ENCODE measurements around the gene SYNPR.

Gene SYNPR

GRCh38 chr3:63607716-63608115 lies 329.6 kb downstream of the SYNPR start:
- DNase-seq (ENCODE audit: low read depth): no peak
- TF ChIP-seq MAX (IDR thresholded peaks at IDR 0.05; ENCODE audit: low read depth, low read length) (no peak), POLR2A (IDR thresholded peaks at IDR 0.05; ENCODE audit: extremely low read depth, insufficient read length) (no peak), CTCF (IDR thresholded peaks at IDR 0.05; ENCODE audit: low read depth, low read length) (no peak), MYC (IDR thresholded peaks at IDR 0.05; ENCODE audit: low read depth, low read length) (no peak)

GRCh38 chr3:63609408-63609807 lies 331.3 kb downstream of the SYNPR start:
- DNase-seq (ENCODE audit: low read depth): no peak
- TF ChIP-seq MYC (IDR thresholded peaks at IDR 0.05; ENCODE audit: low read depth, low read length) (no peak), POLR2A (IDR thresholded peaks at IDR 0.05; ENCODE audit: extremely low read depth, insufficient read length) (no peak), CTCF (IDR thresholded peaks at IDR 0.05; ENCODE audit: low read depth, low read length) (no peak), MAX (IDR thresholded peaks at IDR 0.05; ENCODE audit: low read depth, low read length) (no peak)
- no peak overlapping the region for H3K4me3 ChIP-seq (ENCODE audit: low read depth, low read length)

More at GRCh38 chr3:63607716-63608115, 329.6 kb downstream of the SYNPR start:
- no peak overlapping the region for H3K4me3 ChIP-seq (ENCODE audit: low read depth, low read length)

- TF ChIP-seq CTCF (IDR thresholded peaks at IDR 0.05; ENCODE audit: low read depth, low read length): no peak
- TF ChIP-seq MAX (IDR thresholded peaks at IDR 0.05; ENCODE audit: low read depth, low read length): no peak
- no peak for TF ChIP-seq MYC (IDR thresholded peaks at IDR 0.05; ENCODE audit: low read depth, low read length)
- TF ChIP-seq POLR2A (IDR thresholded peaks at IDR 0.05; ENCODE audit: extremely low read depth, insufficient read length): no peak
- no peak for DNase-seq (ENCODE audit: low read depth)
- no peak overlapping the region for H3K4me3 ChIP-seq (ENCODE audit: low read depth, low read length)
Observed at GRCh38 chr3:63609834-63610233, 331.7 kb downstream of the SYNPR start.

GRCh38 chr3:63611382-63611781 lies 333.3 kb downstream of the SYNPR start:
- no peak for DNase-seq (ENCODE audit: low read depth)
- TF ChIP-seq POLR2A (IDR thresholded peaks at IDR 0.05; ENCODE audit: extremely low read depth, insufficient read length) (no peak), CTCF (IDR thresholded peaks at IDR 0.05; ENCODE audit: low read depth, low read length) (no peak), MYC (IDR thresholded peaks at IDR 0.05; ENCODE audit: low read depth, low read length) (no peak), MAX (IDR thresholded peaks at IDR 0.05; ENCODE audit: low read depth, low read length) (no peak)

GRCh38 chr3:63613561-63613960 lies 335.5 kb downstream of the SYNPR start:
- no peak for DNase-seq (ENCODE audit: low read depth)
- TF ChIP-seq CTCF (IDR thresholded peaks at IDR 0.05; ENCODE audit: low read depth, low read length) (no peak), POLR2A (IDR thresholded peaks at IDR 0.05; ENCODE audit: extremely low read depth, insufficient read length) (no peak), MAX (IDR thresholded peaks at IDR 0.05; ENCODE audit: low read depth, low read length) (no peak), MYC (IDR thresholded peaks at IDR 0.05; ENCODE audit: low read depth, low read length) (no peak)
- no peak overlapping the region for H3K4me3 ChIP-seq (ENCODE audit: low read depth, low read length)

More at GRCh38 chr3:63611382-63611781, 333.3 kb downstream of the SYNPR start:
- no peak overlapping the region for H3K4me3 ChIP-seq (ENCODE audit: low read depth, low read length)

GRCh38 chr3:63617391-63617790 lies 339.3 kb downstream of the SYNPR start:
- no peak overlapping the region for H3K4me3 ChIP-seq (ENCODE audit: low read depth, low read length)
- TF ChIP-seq MAX (IDR thresholded peaks at IDR 0.05; ENCODE audit: low read depth, low read length): no peak
- TF ChIP-seq CTCF (IDR thresholded peaks at IDR 0.05; ENCODE audit: low read depth, low read length): no peak
- no peak for TF ChIP-seq MYC (IDR thresholded peaks at IDR 0.05; ENCODE audit: low read depth, low read length)
- no peak for TF ChIP-seq POLR2A (IDR thresholded peaks at IDR 0.05; ENCODE audit: extremely low read depth, insufficient read length)
- DNase-seq (ENCODE audit: low read depth): no peak

All from NB4 (cell line).